T-helper 22 cell (primary cell): ENCODE measurements around the gene CCDC120.

Experiments
- DNase-seq: peaks from one replicate; pipeline ENCODE4 v3.0.0-alpha.2; 2020; ENCODE audit warnings: low read depth

The CCDC120 gene

GRCh38 chrX:49101629-49101984 is 42.8 kb downstream of the CCDC120 start:
- no peak for DNase-seq

GRCh38 chrX:49102190-49102589 is 43.4 kb downstream of the CCDC120 start:
- DNase-seq: no peak

- no peak for DNase-seq
Measured at GRCh38 chrX:49103637-49104036, 44.8 kb downstream of the CCDC120 start.

GRCh38 chrX:49106296-49106695 is 47.5 kb downstream of the CCDC120 start:
- DNase-seq: no peak

- DNase-seq: no peak
Measured at GRCh38 chrX:49106930-49107329, 48.1 kb downstream of the CCDC120 start.

GRCh38 chrX:49108641-49109040 is 49.8 kb downstream of the CCDC120 start:
- DNase-seq: no peak

- no peak for DNase-seq
Measured at GRCh38 chrX:49110417-49110816, 51.6 kb downstream of the CCDC120 start.

GRCh38 chrX:49111791-49112190 is 53.0 kb downstream of the CCDC120 start:
- DNase-seq: no peak

- no peak for DNase-seq
Measured at GRCh38 chrX:49116076-49116475, 57.3 kb downstream of the CCDC120 start.

GRCh38 chrX:49116716-49117115 is 57.9 kb downstream of the CCDC120 start:
- no peak for DNase-seq

GRCh38 chrX:49117581-49117980 is 58.8 kb downstream of the CCDC120 start:
- DNase-seq: no peak
